Spinal cord (tissue), 10 donors: Measurements from ENCODE around the gene FAM13C. TPM values are rescaled to one million over a fixed set of nuclear protein-coding genes. Genes with fewer than 3 reads are reported as not detected.

ENCODE experiments used
- DNase-seq, 6 donors: peaks; one replicate each; pipeline versions ENCODE4 v3.0.0 to v3.0.0-alpha.2; 2013 to 2015; ENCODE audit warnings: low spot score in 6 of 6, low read depth in 4 of 6
- H3K27ac ChIP-seq: one replicate; pipeline ENCODE4 v1.5.1; 2013; ENCODE audit warnings: low read depth, low read length, control low read depth
- H3K27me3 ChIP-seq: one replicate; pipeline ENCODE4 v1.6.1; 2013; ENCODE audit warnings: low read length; ENCODE audit not compliant: control insufficient read depth, insufficient read depth
- H3K36me3 ChIP-seq: one replicate; pipeline ENCODE4 v1.6.1; 2013; ENCODE audit warnings: low read length; ENCODE audit not compliant: control insufficient read depth, insufficient read depth
- H3K4me1 ChIP-seq: one replicate; pipeline ENCODE4 v1.6.1; 2013; ENCODE audit warnings: low read length; ENCODE audit not compliant: control insufficient read depth, insufficient read depth
- H3K4me3 ChIP-seq: one replicate; pipeline ENCODE4 v1.5.1; 2013; ENCODE audit warnings: low read depth, low read length, control low read depth
- H3K9me3 ChIP-seq: one replicate; pipeline ENCODE4 v1.6.1; 2013; ENCODE audit warnings: low read length; ENCODE audit not compliant: control insufficient read depth, insufficient read depth
- WGBS: methylation state at CpG from one replicate; pipeline ENCODE4 v1.1.5; 2013; ENCODE audit warnings: missing lambda C conversion rate; ENCODE audit not compliant: insufficient coverage; 5-methylcytosine and 5-hydroxymethylcytosine counted together
- polyA plus RNA-seq, 2 donors: library from polyadenylated mRNA; unstranded; fragments of 120-200 nt; gene quantifications; one replicate each; pipeline ENCODE4 v1.2.1, GENCODE V29; 2013; ENCODE audit not compliant: insufficient read length in 2 of 2
- total RNA-seq, 2 donors: library from RNA; depleted of rRNA in 1 of 2; stranded (reverse); fragments of 120-200 nt in 1 of 2; fragments of >200 nt in 1 of 2; gene quantifications; one replicate each; pipeline versions ENCODE4 v1.2.3 to v1.2.4, GENCODE V29; 2013 to 2014
- donor health status: healthy.

FAM13C gene
- total and polyA plus RNA-seq, 4 donors, result 28.2 to 52.5 (median 44.0) TPM

DNA sequence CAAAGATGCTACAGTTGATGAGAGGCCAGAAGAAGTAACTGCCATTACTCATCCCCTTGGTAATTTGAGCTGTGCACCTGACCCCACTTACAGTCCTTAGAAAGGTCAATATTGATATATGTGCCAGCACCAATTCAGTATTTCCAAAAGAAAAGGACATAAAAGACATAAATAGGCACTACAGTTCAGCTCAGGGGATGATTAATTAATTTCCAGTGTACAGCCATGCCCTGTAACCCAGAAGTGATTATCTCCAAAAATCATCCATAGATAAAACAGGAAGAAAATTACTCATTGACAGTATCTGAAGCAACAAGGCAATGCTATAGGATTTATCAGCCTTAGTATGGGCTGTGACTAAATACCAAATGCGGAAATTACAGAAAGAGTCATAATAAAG is 103.5 kb downstream of the FAM13C start:
- Histone ChIP-seq H3K36me3 (peaks cover 7% of the 10 kb centered on the region), H3K9me3 (no peaks in the 10 kb centered on the region), H3K4me1 (no peaks in the 10 kb centered on the region), H3K27ac (no peak overlapping the region), H3K4me3 (no peak overlapping the region), H3K27me3 (no peaks in the 10 kb centered on the region)
- no peak for DNase-seq
- WGBS, result no CpG with 5 or more reads among the region's 1 CpG

GRCh38 chr10:59257224-59257623 is 105.1 kb downstream of the FAM13C start:
- Histone ChIP-seq H3K9me3 (no peaks in the 10 kb centered on the region), H3K4me3 (no peak overlapping the region), H3K4me1 (no peaks in the 10 kb centered on the region), H3K27me3 (no peaks in the 10 kb centered on the region), H3K27ac (no peak overlapping the region), H3K36me3 (peaks cover 4% of the 10 kb centered on the region)
- no peak for DNase-seq
- WGBS, result no CpG with 5 or more reads among the region's 1 CpG

GRCh38 chr10:59255463-59255862 is 106.9 kb downstream of the FAM13C start:
- no CpG with 5 or more reads among the region's 1 CpG for WGBS
- H3K36me3 ChIP-seq, result peaks cover 3% of the 10 kb centered on the region
- no peak for DNase-seq
- H3K9me3 ChIP-seq, result no peaks in the 10 kb centered on the region
- no peak overlapping the region for H3K27ac ChIP-seq
- no peaks in the 10 kb centered on the region for H3K4me1 ChIP-seq
- H3K27me3 ChIP-seq, result no peaks in the 10 kb centered on the region
- no peak overlapping the region for H3K4me3 ChIP-seq

DNA sequence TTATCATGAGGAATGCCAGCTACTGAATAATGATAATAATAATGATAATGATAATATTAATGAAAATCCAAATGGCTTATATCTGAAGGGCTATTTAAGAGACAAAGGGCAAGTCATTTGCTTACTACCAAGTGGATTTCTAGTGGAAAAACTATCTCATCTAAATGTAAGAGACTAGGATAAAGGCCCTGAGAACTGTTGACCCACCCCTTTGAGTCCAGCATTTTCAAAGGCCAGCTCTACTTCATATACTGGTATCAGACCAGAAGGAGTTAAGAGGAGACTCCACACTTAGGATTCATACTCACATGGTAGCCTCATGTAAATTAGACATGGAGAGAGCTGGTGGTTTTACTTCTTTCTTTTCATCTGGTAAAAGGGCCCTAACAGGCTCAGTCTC is 109.9 kb downstream of the FAM13C start:
- Histone ChIP-seq H3K36me3 (peaks cover 4% of the 10 kb centered on the region), H3K27me3 (no peaks in the 10 kb centered on the region), H3K4me3 (no peak overlapping the region), H3K27ac (no peak overlapping the region), H3K9me3 (no peaks in the 10 kb centered on the region), H3K4me1 (no peaks in the 10 kb centered on the region)
- no peak for DNase-seq

GRCh38 chr10:59245686-59246085 is 116.7 kb downstream of the FAM13C start:
- Histone ChIP-seq H3K36me3 (peaks cover 10% of the 10 kb centered on the region), H3K4me3 (no peak overlapping the region), H3K9me3 (no peaks in the 10 kb centered on the region), H3K27ac (no peak overlapping the region), H3K4me1 (no peaks in the 10 kb centered on the region), H3K27me3 (no peaks in the 10 kb centered on the region)
- no peak for DNase-seq
- no CpG with 5 or more reads among the region's 1 CpG for WGBS

DNA sequence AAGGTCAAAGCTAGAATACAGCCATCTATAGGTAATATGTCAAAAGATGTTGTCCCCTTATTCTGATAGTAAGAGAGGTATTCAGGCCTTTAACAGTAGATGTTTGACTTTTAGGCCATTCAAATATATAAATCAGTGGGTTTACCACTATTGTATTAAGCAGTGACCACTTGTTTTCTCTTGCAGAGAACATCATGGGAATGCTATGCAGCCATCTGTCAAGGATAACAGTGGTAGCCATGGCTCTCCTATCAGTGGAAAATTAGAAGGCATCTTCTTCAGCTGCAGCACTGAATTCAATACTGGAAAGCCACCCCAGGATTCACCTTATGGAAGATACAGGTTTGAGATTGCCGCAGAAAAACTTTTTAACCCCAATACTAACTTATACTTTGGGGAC is 117.5 kb downstream of the FAM13C start:
- Histone ChIP-seq H3K4me3 (no peak overlapping the region), H3K36me3 (peaks cover 10% of the 10 kb centered on the region), H3K9me3 (no peaks in the 10 kb centered on the region), H3K27ac (no peak overlapping the region), H3K4me1 (no peaks in the 10 kb centered on the region), H3K27me3 (no peaks in the 10 kb centered on the region)
- WGBS, result no CpG with 5 or more reads among the region's 1 CpG
- DNase-seq, result no peak

- H3K27ac ChIP-seq, result no peak overlapping the region
- no peaks in the 10 kb centered on the region for H3K27me3 ChIP-seq
- H3K36me3 ChIP-seq, result peaks cover 10% of the 10 kb centered on the region
- H3K9me3 ChIP-seq, result no peaks in the 10 kb centered on the region
- WGBS, result no CpG with 5 or more reads among the region's 2 CpGs
- no peaks in the 10 kb centered on the region for H3K4me1 ChIP-seq
- no peak for DNase-seq
- no peak overlapping the region for H3K4me3 ChIP-seq
Observed at GRCh38 chr10:59243611-59244195, 118.6 kb downstream of the FAM13C start.

DNA sequence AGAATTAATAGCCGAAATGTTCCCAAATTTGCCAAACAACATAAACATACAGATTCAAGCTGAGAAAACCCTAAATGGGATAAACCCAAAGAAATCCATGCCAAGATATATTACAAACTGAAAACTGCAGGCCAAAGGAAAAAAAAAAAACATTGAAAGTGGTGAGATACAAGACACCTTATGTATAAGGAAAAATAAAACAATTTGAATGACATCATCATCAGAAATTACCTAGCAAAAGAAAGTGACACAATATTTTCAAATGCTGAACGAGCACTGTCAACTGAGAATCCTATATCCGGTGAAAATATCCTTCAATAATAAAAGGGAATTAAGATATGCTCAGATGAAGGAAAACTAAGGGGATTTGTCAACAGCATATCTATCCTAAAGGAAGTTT is 119.4 kb downstream of the FAM13C start:
- Histone ChIP-seq H3K36me3 (peaks cover 10% of the 10 kb centered on the region), H3K9me3 (no peaks in the 10 kb centered on the region), H3K27me3 (no peaks in the 10 kb centered on the region), H3K4me1 (no peaks in the 10 kb centered on the region), H3K4me3 (no peak overlapping the region), H3K27ac (no peak overlapping the region)
- DNase-seq, result no peak
- WGBS, result no CpG with 5 or more reads among the region's 3 CpGs

DNA sequence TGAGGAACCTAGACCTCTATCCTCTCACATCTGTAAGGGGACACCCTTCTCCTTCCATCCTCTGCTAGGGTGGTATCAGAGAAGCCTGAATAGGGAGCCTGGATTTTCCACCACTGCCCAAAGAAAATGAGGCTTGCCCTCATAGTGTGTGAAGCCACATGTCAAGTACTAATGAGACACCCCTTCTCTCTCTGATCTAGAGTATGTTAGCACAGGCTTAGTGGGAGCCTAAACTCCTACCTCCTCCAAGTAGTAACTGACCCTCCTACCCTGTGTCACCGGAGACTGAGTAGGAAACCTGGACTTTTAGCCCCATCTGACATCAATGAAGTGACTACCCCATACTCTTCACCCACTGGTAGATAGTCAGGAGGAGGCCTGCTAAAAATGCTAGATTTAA is 120.3 kb downstream of the FAM13C start:
- Histone ChIP-seq H3K4me3 (no peak overlapping the region), H3K27ac (no peak overlapping the region), H3K36me3 (peaks cover 10% of the 10 kb centered on the region), H3K9me3 (no peaks in the 10 kb centered on the region), H3K27me3 (no peaks in the 10 kb centered on the region), H3K4me1 (no peaks in the 10 kb centered on the region)
- no CpG with 5 or more reads among the region's 1 CpG for WGBS
- DNase-seq, result no peak

DNA sequence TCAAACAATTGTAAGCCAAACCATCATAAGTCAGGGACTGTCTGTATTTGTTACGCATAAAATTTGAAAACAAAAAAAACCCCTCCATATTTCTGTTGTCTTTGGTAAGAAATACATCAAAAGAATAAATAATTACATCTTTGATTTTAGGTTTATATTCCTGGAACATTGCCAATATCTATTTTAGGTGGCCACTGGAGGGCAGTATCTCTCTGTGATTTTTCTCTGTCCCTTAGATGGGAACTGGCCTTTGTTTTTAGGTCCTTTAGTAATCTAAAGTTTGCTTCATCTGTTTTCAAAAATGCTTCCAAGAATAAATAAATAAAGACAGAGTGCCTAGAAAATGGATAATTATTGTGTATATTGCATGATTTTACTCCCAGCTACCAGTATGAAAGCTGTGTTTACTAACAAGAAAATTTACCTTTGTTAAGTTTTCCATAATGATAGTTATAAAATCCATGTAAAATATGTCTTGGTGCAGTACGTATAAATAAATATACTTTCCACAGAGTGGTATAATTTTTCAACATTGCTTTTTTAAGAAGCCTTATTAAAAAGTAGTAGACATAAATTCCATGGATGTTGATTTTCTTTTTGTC is 121.7 kb downstream of the FAM13C start:
- Histone ChIP-seq H3K27ac (no peak overlapping the region), H3K4me1 (no peaks in the 10 kb centered on the region), H3K36me3 (peaks cover 13% of the 10 kb centered on the region), H3K27me3 (no peaks in the 10 kb centered on the region), H3K9me3 (no peaks in the 10 kb centered on the region), H3K4me3 (no peak overlapping the region)
- DNase-seq, result peak; percentile 19 to 87 (median 34)
- WGBS, result no CpG with 5 or more reads among the region's 2 CpGs
